Measurements from ENCODE around the gene ABCC2. TPM values are rescaled to one million over a fixed set of nuclear protein-coding genes. Genes with fewer than 3 reads are reported as not detected.
A peak's percentile ranks its signal among the peaks of the same experiment; 100 is the strongest.
"Not testable (repeated sequence)": the region's sequence is repeated elsewhere in the genome, so short reads cannot be mapped to it uniquely, and the experiment has no call there.

ABCC2 gene
- total RNA-seq, 1 donor from 2014 or later = 0.39 TPM

DNA sequence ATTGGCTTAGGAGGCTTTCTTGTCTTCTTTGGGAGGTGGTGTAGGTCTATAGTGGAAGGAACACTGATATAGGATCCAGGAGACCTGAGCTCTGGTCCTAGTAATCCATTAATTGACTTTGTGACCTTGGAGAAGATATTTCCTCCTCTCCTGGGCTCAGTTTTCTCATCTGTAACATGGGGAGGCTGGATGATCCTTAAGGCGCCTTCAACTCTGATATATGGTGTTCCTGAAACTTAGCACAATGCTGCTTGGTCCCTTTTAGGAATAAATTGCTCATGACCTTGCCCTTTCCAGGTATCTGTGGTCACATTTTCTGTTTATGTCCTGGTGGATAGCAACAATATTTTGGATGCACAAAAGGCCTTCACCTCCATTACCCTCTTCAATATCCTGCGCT, 25.3 kb downstream of the ABCC2 start:
- DNase-seq (ENCODE audit: low read depth in 2 of 2) = no peak

- DNase-seq (ENCODE audit: low read depth in 2 of 2) = no peak
Observed at GRCh38 chr10:99808270-99808669, 25.8 kb downstream of the ABCC2 start.

GRCh38 chr10:99809481-99809880, 27.0 kb downstream of the ABCC2 start:
- DNase-seq (ENCODE audit: low read depth in 2 of 2) = no peak

DNA sequence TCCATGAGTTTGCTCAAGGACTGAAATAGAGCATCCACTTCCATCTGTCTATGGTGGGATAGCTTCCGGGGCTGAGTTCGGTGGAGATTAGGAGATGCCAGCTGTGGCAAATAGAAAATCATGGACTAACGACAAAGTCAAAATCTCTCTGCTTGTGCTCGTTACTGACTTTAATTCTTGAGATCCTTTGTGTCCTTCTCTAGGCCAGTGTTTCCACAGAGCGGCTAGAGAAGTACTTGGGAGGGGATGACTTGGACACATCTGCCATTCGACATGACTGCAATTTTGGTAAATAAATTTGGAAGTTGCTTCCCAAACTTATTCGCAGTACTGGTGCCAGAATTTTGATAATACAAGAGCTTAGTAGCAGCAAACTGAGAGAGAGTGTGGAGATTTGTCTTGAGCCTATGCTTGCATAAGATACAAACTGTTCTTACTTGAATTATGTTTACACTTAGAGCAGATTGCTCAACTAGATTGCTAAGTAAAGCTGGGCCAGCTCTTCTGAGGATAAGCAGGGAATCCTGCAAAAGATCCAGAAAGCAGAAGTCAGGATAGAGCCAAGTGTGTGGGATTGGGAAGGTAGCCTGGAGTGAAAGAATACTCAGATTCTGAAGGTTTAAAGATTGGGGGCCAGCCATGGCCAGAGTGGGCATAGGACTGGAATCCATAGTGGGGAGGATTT, 27.6 kb downstream of the ABCC2 start:
- DNase-seq (ENCODE audit: low read depth in 2 of 2) = no peak

GRCh38 chr10:99812177-99812576, 29.7 kb downstream of the ABCC2 start:
- DNase-seq (ENCODE audit: low read depth in 2 of 2) = no peak

DNA sequence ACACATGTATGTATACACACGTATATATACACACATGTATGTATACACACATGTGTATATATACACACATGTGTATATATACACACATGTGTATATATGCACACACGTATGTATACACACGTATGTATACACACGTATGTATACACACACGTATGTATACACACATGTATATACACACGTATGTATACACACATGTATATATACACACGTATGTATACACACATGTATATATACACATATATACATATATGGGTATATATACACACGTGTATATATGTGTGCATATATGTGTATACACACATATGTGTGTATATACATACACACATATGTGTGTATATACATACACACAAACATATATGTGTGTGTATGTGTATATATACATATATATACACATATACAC, 31.7 kb downstream of the ABCC2 start:
- no peak for DNase-seq (ENCODE audit: low read depth in 2 of 2)

GRCh38 chr10:99815621-99816020, 33.2 kb downstream of the ABCC2 start:
- DNase-seq (ENCODE audit: low read depth in 2 of 2) = no peak

DNA sequence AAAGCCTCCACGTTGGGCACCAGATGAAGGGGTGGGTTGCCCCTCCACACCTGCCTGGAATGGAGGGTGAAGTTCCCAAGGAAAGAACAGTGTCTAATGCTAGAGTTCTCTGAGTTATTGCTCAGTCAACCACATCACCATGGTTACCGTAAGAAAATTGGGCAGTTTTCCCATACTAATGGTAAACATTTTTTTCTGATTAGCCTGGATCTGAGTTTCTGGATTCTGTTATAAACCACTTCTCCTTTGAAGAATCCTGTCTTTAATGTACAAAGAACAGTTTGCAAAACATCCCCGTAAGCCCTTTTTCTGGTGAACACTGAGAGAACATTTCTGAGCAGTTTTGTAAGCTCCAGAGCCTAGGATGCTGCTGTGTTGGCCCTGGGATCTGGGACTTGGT, 45.5 kb downstream of the ABCC2 start:
- DNase-seq (ENCODE audit: low read depth in 2 of 2) = no peak

GRCh38 chr10:99828464-99828863, 46.0 kb downstream of the ABCC2 start:
- DNase-seq (ENCODE audit: low read depth in 2 of 2) = no peak

DNA sequence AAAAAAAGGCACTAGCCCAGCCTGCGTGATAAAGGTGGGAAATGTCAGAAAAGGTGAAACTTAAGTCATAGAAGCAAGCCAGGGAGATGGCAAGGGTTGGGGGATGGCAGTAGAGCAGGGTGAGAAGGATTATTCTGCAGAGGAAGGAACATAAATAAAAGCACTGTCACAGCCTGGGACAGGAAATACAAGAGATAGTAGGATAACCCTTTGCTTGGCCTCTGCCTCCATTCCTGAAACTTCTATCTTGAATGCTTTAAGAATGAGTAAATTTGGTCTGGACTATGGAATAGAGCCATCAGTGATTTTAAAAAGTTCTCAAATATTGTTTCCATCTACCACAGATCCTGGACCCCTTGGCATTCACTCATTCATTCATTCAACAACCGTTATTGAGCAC, 50.0 kb downstream of the ABCC2 start:
- no peak for DNase-seq (ENCODE audit: low read depth in 2 of 2)

DNA sequence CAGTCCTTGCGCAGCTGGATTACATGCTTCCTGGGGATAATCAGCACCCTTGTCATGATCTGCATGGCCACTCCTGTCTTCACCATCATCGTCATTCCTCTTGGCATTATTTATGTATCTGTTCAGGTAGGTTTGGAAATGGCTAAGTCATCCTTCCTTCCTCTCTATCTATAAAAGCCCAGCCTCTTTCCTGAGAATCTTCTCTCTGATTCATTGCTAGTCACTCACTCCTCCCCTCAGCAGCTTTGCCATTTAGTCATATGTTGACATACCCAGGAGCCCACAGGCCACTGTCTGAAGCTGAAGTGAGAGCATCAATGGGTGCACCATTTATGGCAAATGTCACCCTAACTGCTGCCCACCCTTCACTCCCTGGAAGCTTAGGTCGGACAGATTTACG, 52.0 kb downstream of the ABCC2 start:
- DNase-seq (ENCODE audit: low read depth in 2 of 2) = peak; percentile 51 to 55

DNA sequence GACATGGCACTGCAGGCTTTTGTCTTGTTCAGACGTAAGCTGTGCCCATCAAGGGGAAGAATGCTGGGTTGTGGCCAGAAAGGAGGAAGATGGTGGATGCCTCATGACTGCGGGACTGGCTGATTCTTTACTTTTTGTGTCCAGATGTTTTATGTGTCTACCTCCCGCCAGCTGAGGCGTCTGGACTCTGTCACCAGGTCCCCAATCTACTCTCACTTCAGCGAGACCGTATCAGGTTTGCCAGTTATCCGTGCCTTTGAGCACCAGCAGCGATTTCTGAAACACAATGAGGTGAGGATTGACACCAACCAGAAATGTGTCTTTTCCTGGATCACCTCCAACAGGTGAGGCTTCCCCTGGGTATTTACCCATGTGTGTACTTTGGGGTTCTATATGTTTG, 53.5 kb downstream of the ABCC2 start:
- DNase-seq (ENCODE audit: low read depth in 2 of 2) = no peak

GRCh38 chr10:99836711-99837110, 54.3 kb downstream of the ABCC2 start:
- DNase-seq (ENCODE audit: low read depth in 2 of 2) = no peak

DNA sequence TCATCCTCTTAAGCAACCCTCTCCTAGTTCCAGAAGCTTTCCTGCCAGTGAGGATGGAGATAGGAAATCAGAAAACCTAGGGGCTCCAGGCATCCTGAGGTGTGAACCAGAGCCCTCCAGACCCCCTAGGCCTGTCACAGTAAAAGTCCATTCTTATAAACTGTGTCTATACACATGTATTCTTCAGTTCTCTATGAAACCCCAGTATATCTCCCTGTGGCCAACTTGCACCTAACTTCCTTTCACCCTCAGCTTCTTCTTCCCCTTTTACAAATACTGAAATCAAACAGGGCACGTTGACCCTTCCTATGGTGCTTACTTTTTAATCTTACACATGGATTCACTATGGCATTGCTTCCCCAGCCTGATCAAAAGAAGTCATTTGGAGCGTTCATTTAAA, 58.4 kb downstream of the ABCC2 start:
- not testable (repeated sequence) for DNase-seq (ENCODE audit: low read depth in 2 of 2)

DNA sequence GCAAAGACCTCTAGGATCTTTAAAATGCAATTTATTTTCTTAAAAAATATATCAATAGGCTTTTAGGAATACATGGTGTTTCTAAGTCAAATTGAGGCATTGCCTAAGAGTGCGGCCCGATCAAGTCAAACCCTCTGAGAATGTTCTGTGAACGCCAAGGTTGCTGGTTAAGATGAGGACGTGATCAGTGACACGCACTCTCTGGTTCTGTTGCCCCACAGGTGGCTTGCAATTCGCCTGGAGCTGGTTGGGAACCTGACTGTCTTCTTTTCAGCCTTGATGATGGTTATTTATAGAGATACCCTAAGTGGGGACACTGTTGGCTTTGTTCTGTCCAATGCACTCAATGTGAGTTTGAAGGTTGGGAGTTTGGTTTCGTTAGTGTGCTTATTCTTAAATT, 59.3 kb downstream of the ABCC2 start:
- DNase-seq (ENCODE audit: low read depth in 2 of 2) = no peak

DNA sequence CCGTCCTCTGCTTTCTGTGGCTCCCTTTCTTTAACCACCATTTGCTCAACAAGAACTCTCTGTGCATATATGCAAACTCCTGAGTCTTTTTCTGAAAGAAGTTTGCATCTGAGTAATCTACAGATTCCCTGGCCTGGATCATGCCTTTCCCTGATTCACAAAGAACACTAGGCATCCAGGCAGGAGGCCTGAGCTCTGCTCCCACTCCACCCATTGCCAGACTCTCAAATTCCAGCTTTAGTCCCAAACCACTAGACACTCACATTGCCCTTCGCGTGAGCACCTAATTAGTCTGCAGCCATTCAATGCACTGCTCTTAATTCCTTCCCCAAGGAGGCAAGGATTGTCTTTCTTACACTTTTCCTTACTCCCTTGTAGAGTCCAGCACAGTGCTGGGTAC, 60.9 kb downstream of the ABCC2 start:
- no peak for DNase-seq (ENCODE audit: low read depth in 2 of 2)

DNA sequence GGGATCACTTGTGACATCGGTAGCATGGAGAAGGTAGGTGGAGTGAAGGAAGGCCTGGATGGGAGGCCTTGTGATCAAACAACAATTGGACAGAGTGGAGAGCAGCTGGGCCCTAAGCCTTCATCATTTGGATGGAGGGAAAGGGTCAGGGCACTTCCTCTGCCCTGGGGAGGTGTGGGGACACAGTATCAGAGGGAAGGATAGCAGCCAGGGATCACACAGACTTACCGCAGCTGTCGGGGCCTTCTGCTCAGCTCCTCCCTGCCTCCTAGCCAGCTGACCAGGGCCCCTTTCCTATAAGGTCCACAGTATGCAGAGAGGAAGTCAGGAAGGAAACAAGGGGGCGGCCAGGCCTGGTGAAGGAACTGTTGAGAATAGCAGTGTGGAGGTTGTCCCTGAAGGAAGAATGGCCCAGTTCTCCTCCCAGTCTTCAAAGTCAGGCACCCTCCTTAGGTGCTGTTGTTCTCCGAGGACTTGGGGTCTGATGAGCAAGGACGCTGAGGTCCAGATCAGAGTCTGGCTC, 62.1 kb downstream of the ABCC2 start:
- DNase-seq (ENCODE audit: low read depth in 2 of 2) = peak in 1 of 2 donors; percentile 37

DNA sequence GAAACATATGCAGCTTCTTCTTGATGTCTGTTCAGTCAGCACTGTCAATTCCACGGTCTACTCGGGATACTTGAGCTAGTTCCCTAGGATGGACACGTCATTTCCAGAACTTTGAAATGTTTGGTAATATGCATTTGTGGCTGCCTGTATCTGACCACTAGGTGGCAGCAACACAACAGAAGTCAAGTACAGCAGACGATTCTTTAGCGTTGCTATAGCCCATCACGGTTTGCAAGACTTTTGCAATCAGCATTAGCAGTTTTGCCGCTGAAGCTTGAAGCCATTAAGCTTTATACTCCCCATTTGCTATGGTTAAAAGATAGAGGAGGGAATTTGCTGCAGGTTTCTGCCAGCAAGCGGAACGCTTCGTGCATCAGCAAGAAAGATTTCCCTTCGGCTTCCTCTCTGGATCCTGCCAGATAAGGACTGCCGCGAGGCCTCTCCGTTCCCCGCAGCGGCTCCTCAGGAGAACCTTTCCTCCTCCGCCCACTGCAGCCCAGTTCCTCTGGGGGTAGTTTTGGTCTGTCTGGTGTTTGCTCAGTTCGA, 63.5 kb downstream of the ABCC2 start:
- peak; percentile 90 to 91 for DNase-seq (ENCODE audit: low read depth in 2 of 2)

DNA sequence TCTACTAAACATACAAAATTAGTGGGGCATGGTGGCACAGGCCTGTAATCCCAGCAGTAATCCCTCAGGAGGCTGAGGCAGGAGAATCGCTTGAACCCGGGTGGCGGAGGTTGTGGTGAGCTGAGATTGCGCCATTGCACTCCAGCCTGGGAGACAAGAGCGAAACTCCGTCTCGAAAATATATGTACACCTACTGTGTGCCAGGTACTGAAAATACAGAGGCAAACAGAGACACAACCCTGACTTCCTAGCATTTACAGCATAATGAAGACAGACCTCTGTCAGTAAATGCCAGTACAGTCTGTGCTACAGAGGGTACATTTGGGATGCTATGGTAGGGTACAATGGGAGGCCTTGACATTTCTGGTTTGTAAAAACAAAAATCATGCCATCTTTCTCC, 66.6 kb downstream of the ABCC2 start:
- DNase-seq (ENCODE audit: low read depth in 2 of 2) = no peak

DNA sequence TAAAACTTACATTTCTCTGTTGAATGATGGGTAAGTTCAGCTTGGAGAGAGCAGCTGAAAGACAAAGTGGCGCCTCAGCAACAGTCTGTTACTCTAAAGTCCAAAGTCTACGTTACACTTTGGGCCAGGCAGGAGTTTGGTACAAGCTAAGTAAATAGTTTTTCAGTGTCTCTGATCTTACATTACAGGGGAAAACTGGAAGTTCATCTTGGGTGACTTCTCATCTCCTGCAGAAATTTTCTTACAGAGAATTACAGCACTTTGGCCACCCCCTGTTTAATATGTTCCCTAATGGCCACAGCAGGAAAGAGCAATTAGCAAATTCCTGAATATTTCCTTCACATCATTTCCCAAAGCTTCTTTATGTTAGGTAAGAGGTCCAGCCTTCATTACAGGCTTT, 67.1 kb downstream of the ABCC2 start:
- no peak for DNase-seq (ENCODE audit: low read depth in 2 of 2)

GRCh38 chr10:99850021-99850766, 67.8 kb downstream of the ABCC2 start:
- DNase-seq (ENCODE audit: low read depth in 2 of 2) = peak; percentile 29 to 34

- no peak for DNase-seq (ENCODE audit: low read depth in 2 of 2)
Observed at GRCh38 chr10:99850767-99851340, 68.4 kb downstream of the ABCC2 start.
